ENCODE results near the gene PPM1D. TPM values are rescaled to one million over a fixed set of nuclear protein-coding genes. Genes with fewer than 3 reads are reported as not detected.
A peak's percentile ranks its signal among the peaks of the same experiment; 100 is the strongest.
"Not testable (repeated sequence)": the region's sequence is repeated elsewhere in the genome, so short reads cannot be mapped to it uniquely, and the experiment has no call there.

PPM1D gene
- total RNA-seq, 1 donor = 13.5 TPM

DNA sequence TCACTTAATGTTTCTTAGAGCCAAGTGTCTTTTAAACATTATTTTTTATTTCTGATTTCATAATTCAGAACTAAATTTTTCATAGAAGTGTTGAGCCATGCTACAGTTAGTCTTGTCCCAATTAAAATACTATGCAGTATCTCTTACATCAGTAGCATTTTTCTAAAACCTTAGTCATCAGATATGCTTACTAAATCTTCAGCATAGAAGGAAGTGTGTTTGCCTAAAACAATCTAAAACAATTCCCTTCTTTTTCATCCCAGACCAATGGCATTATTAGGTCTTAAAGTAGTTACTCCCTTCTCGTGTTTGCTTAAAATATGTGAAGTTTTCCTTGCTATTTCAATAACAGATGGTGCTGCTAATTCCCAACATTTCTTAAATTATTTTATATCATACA lies 64.0 kb downstream of the PPM1D start:
- no peak for DNase-seq (ENCODE audit: low read depth in 2 of 3, low spot score in 2 of 3)

DNA sequence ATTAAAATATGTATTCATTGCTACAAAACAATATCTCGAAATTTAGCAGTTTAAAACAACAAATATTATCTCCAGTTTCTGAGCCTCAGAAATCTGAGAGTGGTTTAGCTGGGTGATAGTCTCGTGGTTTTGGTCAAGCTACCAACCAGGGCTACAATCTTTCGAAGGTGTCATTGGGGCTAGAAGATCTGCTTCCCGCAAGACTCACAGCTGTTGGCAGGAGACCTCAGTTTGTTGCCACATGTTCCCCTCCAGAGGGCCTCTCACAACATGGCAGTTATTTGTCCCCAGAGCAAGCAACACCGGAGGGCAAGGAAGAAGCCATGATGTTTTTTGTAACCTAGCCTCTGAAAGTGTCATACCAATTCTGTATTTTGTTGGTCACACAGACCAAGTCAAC lies 65.6 kb downstream of the PPM1D start:
- no peak for DNase-seq (ENCODE audit: low read depth in 2 of 3, low spot score in 2 of 3)

DNA sequence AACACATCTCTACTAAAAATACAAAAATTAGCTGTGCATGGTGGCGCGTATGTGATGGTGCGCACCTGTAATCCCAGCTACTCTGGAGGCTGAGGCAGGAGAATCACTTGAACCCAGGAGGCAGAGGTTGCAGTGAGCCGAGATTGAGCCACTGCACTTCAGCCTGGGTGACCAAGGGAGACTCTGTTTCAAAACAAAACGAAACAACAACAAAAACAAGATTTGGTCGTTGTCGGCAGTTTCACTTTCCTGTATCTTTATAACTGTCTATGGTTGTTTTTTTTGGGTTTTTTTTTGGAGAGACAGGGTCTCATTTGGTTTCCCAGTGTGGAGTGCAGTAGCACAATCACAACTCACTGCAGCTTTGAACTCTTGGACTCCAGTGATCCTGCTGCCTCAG lies 68.7 kb downstream of the PPM1D start:
- not testable (repeated sequence) for DNase-seq (ENCODE audit: low read depth in 2 of 3, low spot score in 2 of 3)

DNA sequence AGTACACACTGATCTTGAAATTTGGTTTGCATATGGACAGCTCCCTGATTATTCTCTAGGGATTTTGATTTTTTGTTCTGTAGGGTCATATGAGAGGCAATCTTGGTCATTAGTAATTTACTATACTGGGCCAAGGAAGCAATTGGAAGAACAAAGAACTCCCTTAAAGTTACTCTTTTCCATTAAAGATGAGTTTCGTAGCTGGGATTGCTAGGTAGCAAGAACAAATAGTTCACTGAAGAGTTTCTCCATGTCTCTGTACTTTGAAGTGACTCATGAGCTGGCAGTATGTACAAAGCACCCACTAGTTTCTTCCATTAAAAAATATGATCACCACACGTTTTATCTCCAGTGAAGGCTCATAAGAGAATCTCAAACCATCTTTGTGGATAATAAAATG lies 71.5 kb downstream of the PPM1D start:
- DNase-seq (ENCODE audit: low read depth in 2 of 3, low spot score in 2 of 3) = no peak

DNA sequence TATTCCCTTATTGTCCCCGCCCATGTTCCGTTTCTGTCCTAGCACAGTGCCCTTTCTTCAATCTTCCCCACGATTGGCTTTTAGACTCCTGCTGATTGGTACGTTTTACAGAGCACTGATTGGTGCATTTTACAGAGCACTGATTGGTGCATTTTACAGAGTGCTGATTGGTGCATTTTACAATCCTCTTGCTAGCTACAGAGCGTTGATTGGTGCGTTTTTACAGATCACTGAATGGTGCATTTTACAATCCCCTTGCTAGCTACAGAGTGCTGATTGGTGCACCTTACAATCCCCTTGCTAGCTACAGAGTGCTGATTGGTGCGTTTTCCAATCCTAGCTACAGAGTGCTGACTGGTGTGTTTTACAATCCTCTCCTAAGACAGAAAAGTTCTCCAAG lies 74.6 kb downstream of the PPM1D start:
- peak in 1 of 3 donors; percentile 4 for DNase-seq (ENCODE audit: low read depth in 2 of 3, low spot score in 2 of 3)

DNA sequence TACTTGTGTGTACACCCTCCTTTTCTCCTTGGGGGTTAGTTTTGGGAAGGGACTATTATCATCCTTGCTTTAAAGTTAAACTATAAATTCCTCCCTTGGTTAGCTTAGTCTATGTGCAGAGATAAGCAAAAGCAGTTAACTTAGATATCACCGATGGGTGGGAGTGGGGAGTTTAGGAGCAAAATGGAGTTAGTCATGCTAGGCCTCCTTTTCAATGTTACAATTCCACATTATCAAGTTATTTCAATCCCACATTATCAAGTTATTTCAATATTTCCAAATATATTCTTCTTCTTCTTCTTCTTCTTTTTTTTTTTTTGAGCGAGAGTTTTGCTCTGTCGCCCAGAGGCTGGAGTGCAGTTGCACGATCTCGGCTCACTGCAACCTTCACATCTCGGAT lies 76.0 kb downstream of the PPM1D start:
- DNase-seq (ENCODE audit: low read depth in 2 of 3, low spot score in 2 of 3) = no peak

DNA sequence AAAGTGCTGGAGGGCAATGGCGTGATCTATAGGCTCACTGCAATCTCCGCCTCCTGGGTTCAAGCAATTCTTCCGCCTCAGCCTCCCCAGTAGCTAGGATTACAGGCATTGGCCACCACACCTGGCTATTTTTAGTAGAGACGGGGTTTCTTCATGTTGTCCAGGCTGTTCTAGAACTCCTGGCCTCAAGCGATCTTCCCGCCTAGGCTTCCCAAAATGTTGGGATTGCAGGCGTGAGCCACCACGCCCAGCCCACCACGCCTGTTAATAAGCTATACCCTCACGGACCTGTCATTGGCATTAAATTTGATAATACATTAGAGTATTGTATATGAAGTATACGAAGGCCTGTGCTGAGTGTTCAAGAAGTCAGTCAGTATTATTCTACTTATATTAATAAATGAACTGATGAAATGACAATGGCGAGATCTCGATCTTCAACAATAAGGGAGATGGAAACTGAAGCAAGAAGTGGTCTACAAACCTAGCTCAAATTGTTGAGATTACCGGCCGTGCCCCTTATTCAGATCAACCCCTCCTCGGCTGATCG lies 76.8 kb downstream of the PPM1D start:
- DNase-seq (ENCODE audit: low read depth in 2 of 3, low spot score in 2 of 3) = no peak

DNA sequence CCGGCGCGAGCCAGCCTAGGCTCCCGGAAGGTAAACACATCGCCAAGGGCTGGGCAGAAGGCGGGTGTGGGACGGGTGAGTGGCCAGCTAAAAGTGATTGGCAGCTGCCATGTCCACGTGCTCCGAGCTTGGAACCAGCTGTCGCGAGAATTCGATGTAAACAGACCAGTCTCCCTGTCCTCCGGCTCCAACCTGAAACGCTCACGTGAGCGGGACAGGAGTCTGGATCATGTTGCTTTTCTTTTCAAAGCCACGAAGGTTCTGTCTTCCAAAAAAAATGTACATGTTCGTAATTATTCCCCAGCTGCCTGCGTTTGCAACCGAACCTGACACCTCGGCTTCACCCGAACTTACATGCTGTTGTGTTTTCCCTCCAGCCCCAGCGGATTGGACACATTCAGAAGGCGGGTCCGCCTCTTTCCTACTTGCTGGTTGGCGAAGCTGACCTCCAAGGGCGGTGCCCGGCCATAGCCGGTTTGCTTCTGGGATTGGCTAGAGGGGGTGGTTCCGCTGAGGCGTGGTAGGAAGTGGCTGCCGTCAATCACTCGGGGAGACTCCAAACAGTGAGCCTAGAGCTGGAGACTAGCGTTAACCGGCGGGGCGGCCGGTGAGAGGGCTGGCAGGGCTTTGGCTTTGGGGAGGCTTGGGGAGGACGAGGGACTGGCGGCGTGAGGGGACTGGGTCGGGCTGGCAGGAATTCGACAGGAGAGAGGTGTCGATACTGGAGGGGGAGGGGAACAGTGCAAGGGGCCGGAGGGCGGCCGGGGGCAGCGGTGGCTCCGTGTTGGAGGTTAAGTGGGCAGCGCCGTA lies 77.5 kb downstream of the PPM1D start, which contains the start of gene BCAS3:
TSS of gene BCAS3 (plus strand) at position 544 of the 810 bp plus-strand sequence.
- peak; percentile 85 to 99 (median 98) for DNase-seq (ENCODE audit: low read depth in 2 of 3, low spot score in 2 of 3)

DNA sequence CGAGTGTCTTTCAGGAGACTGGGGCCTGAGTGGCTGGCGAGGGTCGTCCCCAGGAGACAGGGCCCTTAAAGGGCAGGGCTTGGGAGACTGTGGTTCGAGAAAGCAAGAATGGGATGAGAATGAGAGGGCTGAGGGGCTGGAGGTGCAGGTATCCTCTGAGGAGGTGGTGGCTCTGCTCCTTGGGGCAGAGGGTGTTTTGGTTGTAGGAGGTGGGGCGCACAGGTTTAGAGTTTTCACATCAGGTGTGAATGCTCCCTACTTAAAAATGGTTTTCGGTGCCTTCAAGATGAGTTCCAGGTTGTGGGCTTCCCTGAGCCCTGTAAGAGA lies 78.1 kb downstream of the PPM1D start:
- no peak for DNase-seq (ENCODE audit: low read depth in 2 of 3, low spot score in 2 of 3)

DNA sequence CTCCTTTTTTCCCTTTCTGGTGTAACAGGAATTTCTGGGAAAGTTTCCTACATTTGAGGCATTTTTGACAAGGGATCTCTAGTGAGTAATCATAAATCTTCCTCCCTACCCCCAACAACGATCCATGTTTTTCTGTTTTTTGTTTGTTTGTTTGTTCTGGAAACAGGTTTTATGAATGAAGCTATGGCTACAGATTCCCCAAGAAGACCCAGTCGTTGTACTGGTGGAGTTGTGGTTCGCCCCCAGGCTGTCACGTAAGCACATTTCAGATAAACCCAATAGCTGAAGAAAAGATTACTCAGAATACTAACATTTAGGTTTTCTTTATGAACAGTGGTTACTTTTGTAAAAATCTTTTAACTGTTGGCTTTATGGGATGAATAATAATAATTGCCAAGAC lies 79.3 kb downstream of the PPM1D start:
- DNase-seq (ENCODE audit: low read depth in 2 of 3, low spot score in 2 of 3) = peak in 1 of 3 donors; percentile 1

DNA sequence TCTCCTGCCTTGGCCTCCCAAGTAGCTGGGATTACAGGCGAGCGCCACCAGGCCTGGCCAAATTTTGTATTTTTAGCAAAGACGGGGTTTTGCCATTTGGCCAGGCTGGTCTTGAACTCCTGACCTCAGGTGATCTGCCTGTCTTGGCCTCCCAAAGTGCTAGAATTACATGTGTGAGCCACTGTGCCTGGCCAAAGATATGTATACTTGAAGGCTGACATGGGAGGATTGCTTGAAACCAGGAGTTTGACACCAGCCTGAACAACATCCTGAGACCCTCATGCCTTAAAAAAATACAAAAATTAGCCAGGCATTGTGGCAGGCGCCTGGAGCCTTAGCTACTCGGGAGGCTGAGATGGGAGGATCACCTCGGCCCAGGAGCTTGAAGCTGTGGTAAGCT lies 80.8 kb downstream of the PPM1D start:
- no peak for DNase-seq (ENCODE audit: low read depth in 2 of 3, low spot score in 2 of 3)

DNA sequence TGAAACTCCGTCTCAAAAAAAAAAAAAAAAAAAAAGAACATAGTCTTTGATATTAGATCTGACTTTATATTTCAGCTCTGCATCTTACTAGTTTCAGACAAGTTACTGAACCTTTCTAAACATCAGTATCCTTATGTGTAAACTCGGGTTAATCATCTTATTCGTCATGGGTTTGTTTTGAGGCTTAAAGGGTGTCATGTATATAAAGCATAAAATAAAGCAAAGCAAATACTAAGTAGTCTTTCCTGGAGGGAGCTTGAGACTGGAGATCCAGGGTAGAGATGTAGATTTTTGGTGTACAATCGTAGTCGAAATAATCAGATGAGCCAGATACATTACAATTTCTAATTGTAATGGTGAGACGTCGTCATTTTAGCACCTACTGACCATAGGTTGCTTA lies 85.4 kb downstream of the PPM1D start:
- DNase-seq (ENCODE audit: low read depth in 2 of 3, low spot score in 2 of 3) = no peak

DNA sequence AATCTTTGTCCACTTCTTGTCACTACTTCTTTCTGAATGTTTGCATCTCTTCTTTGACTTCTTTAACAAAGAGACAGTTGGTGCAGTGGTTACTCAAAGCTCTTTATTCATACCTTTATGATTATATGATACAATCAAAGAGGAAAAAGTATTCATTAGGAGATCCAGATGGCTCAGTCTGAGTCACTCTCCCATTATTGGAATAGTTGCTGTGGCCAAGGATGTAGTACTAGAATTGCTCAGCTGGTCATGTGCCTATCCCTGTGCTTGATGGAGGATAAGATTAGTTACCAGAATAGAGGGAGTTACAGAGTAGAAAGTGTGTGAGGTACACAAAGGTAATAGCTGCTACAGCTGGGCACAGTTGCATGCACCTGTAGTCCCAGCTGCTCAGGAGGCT lies 96.0 kb downstream of the PPM1D start:
- no peak for DNase-seq (ENCODE audit: low read depth in 2 of 3, low spot score in 2 of 3)

DNA sequence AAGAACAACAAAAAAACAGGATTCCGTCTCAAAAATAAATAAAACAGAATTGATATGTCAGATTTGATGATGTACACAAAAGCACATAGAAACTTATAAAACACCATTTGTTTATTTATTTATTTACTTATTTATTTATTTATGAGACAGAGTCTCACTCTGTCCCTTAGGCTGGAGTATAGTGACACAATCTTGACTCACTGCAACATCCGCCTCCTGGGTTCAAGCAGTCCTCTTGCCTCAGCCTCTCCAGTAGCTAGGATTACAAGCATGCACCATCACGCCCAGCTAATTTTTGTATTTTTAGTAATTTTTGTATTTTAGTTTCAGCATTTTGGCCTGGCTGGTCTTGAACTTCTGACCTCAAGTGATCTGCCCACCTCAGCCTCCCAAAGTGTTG lies 99.1 kb downstream of the PPM1D start:
- DNase-seq (ENCODE audit: low read depth in 2 of 3, low spot score in 2 of 3) = no peak

DNA sequence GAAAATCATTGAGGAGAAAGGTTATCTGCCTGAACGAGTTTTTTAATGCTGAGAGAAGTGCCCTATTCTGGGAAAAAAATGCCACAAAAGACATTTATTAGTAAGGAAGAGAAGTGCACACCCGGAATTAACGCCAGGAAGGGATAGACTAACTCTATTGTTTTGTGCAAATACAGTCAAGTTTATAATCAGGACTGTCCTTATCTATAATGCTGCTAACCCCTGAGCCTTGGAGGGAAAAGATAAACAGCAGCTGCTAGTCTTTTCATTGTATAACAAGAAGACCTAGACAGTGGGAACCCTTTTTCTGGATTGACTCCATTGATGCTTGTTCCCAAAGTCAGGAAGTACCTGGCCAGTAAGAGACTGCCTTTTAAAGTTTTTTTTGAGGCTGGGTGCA lies 104.2 kb downstream of the PPM1D start:
- no peak for DNase-seq (ENCODE audit: low read depth in 2 of 3, low spot score in 2 of 3)

DNA sequence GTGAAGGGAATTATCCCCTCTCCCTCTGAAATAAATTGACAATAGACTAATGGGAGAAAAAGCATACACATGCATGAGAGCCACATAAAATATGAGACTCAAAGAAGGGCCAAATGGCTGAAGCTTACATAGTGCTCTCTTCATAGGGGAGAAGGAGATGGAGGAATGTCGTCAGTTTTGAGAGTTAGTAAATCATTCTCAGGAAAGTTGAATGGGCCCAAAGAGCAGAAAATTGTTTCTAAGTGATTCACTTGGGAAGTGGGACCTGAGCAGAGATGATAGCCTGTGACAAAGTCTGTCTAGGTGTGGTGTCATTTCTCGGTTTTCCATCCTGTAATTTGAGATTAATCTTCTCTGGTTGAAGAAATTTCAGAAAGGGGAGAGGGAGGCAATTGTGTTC lies 112.7 kb downstream of the PPM1D start:
- no peak for DNase-seq (ENCODE audit: low read depth in 2 of 3, low spot score in 2 of 3)

DNA sequence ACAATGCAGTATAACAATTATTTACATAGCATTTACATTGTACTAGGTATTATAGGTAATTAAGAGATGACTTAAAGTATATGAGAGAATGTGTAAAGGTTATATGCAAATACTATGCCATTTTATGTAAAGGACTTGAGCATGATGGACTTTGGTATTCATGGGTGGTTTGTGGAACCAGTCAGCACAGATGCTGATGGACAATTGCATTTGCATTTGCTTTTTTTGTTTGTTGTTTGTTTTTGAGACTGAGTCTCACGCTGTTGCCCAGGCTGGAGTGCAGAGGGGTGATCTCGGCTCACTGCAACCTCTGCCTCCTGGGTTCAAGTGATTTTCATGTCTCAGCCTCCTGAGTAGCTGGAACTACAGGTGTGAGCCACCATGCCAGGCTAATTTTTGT lies 113.6 kb downstream of the PPM1D start:
- no peak for DNase-seq (ENCODE audit: low read depth in 2 of 3, low spot score in 2 of 3)

Small RNA genes within 50 kb of the gene (small RNA-seq; reads per million reads assigned to genes)
- not detected for gene AC011921.2
- gene RN7SL606P = not detected
- not detected for gene RNU6-623P

Other genes starting within 250 kb of the PPM1D start
- gene USP32, start 208.1 kb upstream of the PPM1D start, total RNA-seq = 28.5 TPM
- gene CHCT1, start 177.7 kb upstream of the PPM1D start, total RNA-seq = not detected
- gene APPBP2, start 74.0 kb upstream of the PPM1D start, total RNA-seq = 14.0 TPM
- gene BCAS3, start 77.7 kb downstream of the PPM1D start, total RNA-seq = 50.6 TPM

All from hematopoietic multipotent progenitor cell (in vitro differentiated cells).